ENCODE data around the gene NFIA.

The NFIA gene

GRCh38 chr1:61247051-61247825 lies 164.9 kb downstream of the NFIA start:
- no peak for DNase-seq (ENCODE audit: low read depth)

DNA sequence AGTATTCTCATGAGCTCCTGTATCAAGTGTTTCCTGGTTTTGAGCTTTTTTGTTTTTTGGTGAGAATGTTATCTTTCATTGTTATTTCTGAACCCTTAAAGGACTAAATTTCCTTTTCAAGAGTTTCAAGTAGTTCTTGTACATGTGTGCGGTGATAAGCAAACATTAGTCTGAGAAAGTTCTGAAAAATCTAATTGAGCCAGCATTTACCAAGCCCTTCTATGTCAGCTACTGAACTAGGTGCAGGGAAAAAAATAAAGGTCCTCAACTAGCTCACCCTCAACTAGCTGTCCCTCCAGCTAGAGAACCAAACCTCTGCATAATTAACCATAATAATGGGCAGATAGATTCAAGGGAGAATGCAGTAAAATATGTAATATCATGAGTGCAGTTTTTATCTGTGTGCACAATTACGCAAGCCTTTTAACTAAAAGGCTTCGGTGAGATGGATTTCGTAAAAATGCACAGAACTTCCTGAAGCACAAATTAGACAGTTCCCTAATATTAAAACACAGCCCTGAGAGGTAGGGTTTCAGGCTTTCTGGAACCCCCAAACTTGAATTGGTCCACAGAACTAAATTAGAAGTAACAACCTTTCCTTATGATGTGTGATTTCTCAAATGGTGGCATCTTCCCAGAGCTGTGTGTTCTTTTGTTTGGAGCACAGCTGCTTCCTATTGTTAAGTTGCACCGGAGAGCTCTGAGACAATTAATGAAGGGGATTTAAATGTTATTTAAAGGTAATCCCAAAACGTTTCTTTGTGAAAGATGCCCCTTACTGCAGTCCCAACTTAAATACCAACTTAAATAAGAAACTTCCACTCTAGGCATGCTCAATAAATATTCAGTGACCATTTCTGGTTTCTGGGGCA lies 165.8 kb downstream of the NFIA start:
- DNase-seq (ENCODE audit: low read depth): no peak

DNA sequence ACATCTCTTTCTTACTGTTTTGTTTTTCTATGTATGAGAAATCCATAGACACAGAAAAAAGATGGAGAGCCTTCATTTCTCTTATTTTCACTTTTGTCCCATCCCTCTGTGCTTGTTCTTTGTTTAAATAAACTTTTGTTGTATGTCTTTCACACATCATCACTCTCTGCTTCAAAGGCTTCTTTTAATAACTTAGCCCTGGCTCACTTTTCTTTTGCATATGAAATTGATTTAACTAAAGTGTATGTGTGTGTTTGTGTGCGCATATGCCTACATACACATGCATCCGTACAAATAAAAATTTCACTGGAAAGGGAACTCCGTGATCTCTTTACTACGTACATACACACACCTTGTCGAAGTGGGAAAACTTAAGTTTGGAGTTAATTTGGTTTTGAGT lies 168.6 kb downstream of the NFIA start:
- no peak for DNase-seq (ENCODE audit: low read depth)

DNA sequence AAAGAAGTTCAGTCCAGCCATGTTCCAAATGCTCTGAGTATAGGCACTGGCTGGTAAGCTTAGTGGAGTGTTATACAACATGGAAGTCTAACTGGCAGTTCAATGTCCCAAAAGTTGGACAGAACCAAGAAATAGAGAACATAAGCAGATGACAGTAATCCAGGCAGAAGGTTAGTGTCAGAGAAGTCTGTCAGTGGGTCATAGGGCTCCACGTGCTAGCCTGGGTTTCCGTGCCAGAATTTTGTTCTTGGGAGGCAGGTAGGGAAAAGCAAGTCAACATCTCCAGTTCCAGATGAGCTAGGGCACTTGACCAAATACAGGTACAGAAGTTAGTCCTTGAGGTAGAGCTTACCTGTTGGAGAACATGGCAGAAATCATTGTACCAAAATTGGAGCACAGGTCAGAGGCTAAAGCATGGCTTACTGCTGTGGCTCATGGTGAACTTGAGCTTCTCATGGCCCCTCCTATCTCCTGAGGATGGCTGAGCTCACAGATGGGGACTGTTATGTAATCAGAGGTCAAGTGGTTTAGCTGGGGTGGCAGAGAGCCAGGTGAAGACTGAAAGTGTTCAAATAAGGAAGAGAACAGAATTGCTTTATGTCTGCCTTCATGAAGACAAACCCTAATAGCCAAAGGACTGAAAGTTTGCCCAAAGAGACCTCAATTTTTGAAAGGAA lies 170.8 kb downstream of the NFIA start:
- DNase-seq (ENCODE audit: low read depth): no peak

- DNase-seq (ENCODE audit: low read depth): no peak
Measured at GRCh38 chr1:61253912-61254633, 171.7 kb downstream of the NFIA start.

- DNase-seq (ENCODE audit: low read depth): no peak
Measured at GRCh38 chr1:61254634-61255357, 172.4 kb downstream of the NFIA start.

GRCh38 chr1:61255358-61255703 lies 173.0 kb downstream of the NFIA start:
- no peak for DNase-seq (ENCODE audit: low read depth)

- no peak for DNase-seq (ENCODE audit: low read depth)
Measured at GRCh38 chr1:61259379-61260148, 177.2 kb downstream of the NFIA start.

DNA sequence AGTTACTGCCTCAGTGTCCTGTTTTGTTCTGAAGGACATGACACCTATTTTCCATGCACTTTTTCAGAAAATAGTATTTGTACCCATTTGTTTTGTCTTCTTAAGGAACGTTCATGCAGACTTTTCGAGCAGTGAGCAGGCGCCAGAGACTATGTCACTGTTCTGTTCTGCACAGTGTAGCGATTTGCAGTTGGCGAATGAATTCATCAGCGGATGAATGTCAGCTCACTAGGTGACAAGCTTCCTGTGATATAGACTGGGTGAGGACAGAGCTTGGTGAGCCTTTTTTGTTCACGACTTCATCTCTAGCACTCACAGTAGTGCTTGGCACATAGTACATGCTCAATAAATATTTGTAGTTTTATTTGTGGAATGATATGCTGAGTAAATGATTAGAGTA lies 177.8 kb downstream of the NFIA start:
- no peak for DNase-seq (ENCODE audit: low read depth)

DNA sequence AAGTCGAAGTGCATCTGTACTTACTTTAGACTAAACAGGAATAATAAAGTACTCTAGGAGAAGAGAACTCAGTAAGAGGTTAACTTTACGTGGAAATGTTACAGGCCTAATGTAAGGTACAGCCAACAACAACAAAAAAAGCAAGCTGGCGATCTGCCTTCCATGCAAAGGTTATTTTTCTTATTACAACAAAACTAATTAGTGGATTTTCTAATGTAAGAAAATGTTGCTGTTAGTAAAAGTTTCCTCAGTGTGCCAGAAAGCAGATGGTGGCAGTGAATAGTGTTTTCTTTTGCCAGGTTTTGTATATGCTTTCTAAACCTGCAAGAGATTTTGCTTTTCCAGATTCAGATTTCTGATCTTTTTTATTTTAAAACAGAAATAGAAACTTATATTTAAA lies 179.2 kb downstream of the NFIA start:
- DNase-seq (ENCODE audit: low read depth): no peak

DNA sequence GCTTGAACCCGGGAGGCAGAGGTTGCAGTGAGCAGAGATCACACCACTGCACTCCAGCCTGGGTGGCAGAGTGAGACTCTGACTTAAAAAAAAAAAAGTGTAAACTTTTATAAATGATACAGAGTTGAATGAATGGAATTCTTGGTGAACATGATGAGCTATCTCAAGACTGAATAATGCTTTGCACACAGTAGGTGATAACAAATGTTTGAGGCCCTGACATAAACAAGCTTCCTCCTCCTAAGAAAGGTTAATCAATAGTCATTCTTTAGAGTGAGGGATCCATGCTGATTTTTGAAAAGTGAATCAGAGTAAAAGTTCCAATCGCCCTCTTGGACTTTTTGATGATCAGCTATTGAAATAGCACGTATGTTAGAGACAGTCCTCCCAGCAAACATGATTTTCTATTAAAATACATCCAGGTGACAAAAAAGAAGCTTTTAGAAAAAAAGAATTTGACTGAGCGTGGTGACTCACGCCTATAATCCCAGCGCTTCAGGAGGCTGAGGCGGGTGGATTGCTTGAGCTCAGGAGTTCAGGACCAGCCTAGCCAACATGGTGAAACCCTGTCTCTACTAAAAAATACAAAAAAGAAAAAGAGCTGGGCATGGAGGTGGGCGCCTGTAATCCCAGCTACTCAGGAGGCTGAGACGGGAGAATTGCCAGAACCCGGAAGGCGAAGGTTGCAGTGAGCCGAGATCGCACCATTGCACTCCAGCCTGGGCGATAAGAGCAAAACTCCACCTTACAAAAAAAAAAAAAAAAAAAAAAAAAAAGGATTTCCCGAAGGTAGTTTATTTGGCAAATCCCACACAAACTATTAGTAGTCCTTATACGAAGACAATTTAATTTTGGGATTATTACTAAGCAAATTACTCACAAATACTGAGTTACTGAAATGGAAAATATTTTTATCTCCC lies 181.8 kb downstream of the NFIA start:
- DNase-seq (ENCODE audit: low read depth): no peak

- no peak for DNase-seq (ENCODE audit: low read depth)
Measured at GRCh38 chr1:61264825-61265242, 182.5 kb downstream of the NFIA start.

DNA sequence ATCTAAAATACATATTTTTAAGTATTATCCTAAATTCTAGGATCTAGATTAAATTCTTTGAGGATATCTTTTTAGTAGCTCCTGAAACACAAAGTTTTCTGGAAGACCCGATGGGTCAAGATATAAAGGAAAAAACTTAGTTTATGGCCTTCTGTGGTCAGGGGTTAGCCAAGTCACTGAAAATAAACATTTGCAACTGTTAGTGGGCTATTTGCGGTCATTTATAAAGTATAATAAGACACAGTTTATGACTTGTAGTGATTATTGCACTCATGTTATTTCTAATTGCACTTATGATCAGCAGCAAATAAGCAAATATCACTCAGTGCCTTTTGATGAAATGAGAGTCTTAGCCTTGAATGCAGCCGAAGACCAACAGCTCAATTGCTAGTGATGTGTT lies 183.3 kb downstream of the NFIA start:
- DNase-seq (ENCODE audit: low read depth): no peak

GRCh38 chr1:61266738-61267137 lies 184.4 kb downstream of the NFIA start:
- DNase-seq (ENCODE audit: low read depth): no peak

DNA sequence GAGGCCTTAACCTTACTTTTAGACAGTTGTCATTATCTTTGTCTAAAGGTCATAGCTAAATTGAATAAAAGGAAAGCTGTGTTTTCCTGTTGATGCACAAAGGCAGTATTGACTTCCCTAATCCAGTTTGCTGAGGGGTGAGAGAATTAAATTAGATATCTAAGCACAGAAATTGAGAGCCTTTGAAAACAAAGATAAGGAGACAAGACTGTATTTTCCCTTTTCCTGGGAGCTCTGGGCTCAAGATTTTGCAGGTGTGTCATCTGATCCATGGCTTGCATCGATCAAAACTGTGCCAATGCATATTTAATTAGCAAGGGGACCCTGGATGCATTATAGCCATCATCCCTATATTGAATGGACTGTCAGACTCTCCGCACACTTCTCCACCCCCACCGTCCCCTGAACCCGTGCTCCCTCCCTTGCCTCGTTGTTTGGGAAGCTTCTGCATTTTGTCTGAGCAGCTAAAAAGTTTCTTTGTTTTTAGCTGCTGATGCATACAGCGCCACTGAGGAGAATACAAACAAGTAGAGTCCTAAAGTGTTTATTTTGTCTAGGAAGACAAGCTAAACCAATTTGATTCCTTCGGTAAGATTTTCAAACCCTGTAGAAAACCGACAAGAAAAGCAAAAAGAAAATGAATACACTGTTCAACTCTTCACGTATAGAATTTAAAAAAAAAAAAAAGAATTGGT lies 186.3 kb downstream of the NFIA start:
- no peak for DNase-seq (ENCODE audit: low read depth)

DNA sequence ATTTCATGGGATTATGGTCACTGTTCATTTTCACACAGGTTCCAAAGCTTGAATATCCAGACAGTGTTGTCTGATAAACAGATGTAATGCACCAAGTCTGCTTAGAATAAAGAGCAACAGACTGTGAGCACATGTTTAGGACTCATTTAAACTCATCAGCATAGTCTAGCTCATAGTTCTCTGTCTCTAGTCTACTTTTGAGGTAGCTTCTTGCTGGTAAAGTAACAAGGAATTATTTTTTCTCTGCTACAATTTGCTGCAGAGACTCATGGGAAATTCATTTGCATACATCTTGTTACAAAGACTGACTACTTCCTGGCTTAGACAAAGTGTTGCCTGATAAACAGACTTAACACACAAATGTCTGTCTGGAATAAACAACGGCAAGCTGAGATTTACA lies 187.2 kb downstream of the NFIA start:
- no peak for DNase-seq (ENCODE audit: low read depth)

GRCh38 chr1:61270107-61270506 lies 187.7 kb downstream of the NFIA start:
- no peak for DNase-seq (ENCODE audit: low read depth)

- DNase-seq (ENCODE audit: low read depth): no peak
Measured at GRCh38 chr1:61270761-61271411, 188.5 kb downstream of the NFIA start.

DNA sequence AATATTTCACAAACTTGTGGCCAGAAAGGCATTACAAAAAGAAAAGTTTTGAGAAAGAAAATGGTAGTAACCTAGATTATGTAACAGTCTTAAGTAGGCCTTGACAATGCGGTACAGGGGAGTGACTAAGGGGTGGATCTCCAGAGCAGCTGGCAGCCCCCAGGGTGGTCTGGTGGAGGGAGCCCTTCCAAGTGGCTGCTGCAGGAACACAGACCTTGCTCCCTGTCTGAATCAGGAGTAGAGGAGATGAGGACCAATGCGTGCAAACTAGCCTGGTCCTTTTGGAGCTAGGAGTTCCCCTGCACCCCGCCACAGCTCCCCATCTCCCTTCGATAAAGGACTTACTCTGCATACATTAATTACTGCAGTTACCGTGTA lies 189.0 kb downstream of the NFIA start:
- DNase-seq (ENCODE audit: low read depth): no peak
